Activated naive CD4-positive, alpha-beta T cell treated with anti-CD3 and anti-CD28 coated beads for 36 hours (primary cell): ENCODE data around the gene FIG4. TPM values are rescaled to one million over a fixed set of nuclear protein-coding genes. Genes with fewer than 3 reads are reported as not detected.

Source experiments
- CTCF ChIA-PET: fragments of 350-600 bp; sonication (Branson Sonifier 250); formaldehyde crosslinking; loops from one replicate; lab custom pipeline; 2021; ENCODE audit warnings: antibody characterized with exemption; lab: Charles Lee
- DNase-seq: peaks from one replicate; pipeline ENCODE4 v3.0.0-alpha.2; 2020
- H3K27ac Mint-ChIP-seq: one replicate; pipeline ENCODE4 v1.8.0; 2021; ENCODE audit warnings: mild to moderate bottlenecking, mixed read lengths
- H3K27me3 Mint-ChIP-seq: one replicate; pipeline ENCODE4 v1.8.0; 2021; ENCODE audit warnings: low read depth, mixed read lengths
- H3K36me3 Mint-ChIP-seq: one replicate; pipeline ENCODE4 v1.8.0; 2021; ENCODE audit warnings: low read depth, mixed read lengths
- H3K4me1 Mint-ChIP-seq: one replicate; pipeline ENCODE4 v1.8.0; 2021; ENCODE audit warnings: low read depth, mixed read lengths
- H3K4me3 Mint-ChIP-seq: one replicate; pipeline ENCODE4 v1.8.0; 2021; ENCODE audit warnings: mild to moderate bottlenecking, moderate library complexity, mixed read lengths
- H3K9me3 Mint-ChIP-seq: one replicate; pipeline ENCODE4 v1.8.0; 2021; ENCODE audit warnings: mixed read lengths
- intact Hi-C: fragments of 100-400 bp; cut with micrococcal nuclease; formaldehyde crosslinking; loops from one replicate; pipeline ENCODE4 v1.15.1; 2023
- total RNA-seq, 2 experiments: library from RNA; stranded (reverse); gene quantifications; one replicate each; pipeline ENCODE4 v1.2.3, GENCODE V29; 2021

Gene FIG4
- 10 to 100 TPM; 14.0 to 16.4 TPM for total RNA-seq

DNA sequence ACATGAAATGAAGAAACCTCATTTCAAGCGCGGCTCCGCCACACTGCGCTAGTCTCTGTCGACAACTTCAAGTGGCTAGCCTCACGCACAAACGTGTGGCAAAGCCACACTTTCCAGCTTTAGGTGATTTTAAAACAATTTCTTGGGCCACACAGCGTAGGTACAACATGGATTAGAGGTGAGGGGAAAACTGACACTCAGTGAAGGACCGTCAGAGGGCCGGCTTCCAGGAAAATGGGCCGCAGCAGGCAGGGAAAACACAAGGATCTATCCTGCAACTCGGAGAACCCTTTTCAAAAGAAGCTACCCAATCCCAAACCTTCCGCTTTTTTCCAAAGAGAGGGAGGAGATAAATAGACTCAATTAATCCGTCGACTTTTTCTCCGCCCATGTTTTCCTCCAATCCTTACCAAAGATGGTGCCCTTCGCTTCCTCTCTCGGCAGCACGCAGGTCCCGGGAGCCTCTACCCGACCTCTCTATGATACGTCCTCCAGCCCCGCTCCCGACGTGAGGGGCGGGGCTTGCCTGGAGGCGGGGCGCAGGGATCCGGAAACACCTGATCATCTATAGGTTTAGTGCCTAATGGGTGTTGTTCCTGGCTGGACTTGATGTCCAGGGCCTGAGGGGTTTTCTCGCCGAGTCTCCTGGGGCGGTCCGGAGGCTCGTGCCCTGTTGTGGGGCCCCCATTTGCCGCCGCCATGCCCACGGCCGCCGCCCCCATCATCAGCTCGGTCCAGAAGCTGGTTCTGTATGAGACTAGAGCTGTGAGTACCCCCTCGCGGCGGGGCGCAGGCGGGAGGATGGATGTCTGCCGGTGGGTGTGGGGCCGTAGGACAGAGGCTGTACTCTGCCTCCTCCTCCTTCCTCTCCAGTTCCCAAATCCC is at the start of gene FIG4, which contains the start of gene AK9:
TSS of gene FIG4 (plus strand) at position 560 of the 885 bp plus-strand sequence. CDS start at position 700, 140 bp downstream.
TSS of gene AK9 (minus strand) at position 466 of the 885 bp plus-strand sequence. CDS start 15,457 bp downstream, outside the sequence.
- no peaks in the 10 kb centered on the region for H3K9me3 Mint-ChIP-seq
- H3K36me3 Mint-ChIP-seq, result peaks cover 4% of the 10 kb centered on the region
- CTCF ChIA-PET, result interaction anchor here (0.6 to 2.7 kb wide), 7 partner anchors 10 to 349 kb away, joined by 4 to 8 read pairs (median 6); no protein-coding TSS in a partner anchor
- intact Hi-C loops, result loop anchor here (1.0 to 10.0 kb wide), 14 partner anchors 31 to 1254 kb away; partner anchors contain the start of genes CD164, CDC40, CEP57L1 and MICAL1
- peak; percentile 94 for DNase-seq
- peaks cover 26% of the 10 kb centered on the region for H3K4me1 Mint-ChIP-seq
- peak within 1 kb of the TSS; percentile 81 for H3K27ac Mint-ChIP-seq
- H3K27me3 Mint-ChIP-seq, result no peaks in the 10 kb centered on the region
- peak within 1 kb of the TSS; percentile 83 for H3K4me3 Mint-ChIP-seq

DNA sequence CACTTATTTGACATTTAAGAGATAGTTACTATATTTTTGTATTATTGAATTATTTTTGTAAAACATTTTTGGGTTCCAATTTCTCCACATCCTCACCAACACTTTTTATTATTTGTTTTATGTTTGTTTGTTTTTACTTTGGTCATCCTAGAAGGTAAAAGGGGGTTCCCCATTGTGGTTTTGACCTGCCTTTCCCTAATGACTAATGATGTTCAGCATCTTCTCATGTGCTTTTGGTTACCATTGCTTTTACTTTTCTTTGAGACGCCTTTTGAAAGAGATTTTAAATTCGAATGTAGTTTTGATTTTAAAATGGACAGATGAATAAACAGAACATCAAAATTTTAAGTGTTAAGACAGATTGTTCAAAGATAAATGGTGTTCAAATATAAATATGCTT is 47.0 kb upstream of the FIG4 start:
- H3K27ac Mint-ChIP-seq, result no peak overlapping the region
- H3K27me3 Mint-ChIP-seq, result no peaks in the 10 kb centered on the region
- intact Hi-C loops, result no loop called here
- no peak overlapping the region for H3K4me3 Mint-ChIP-seq
- peaks cover 5% of the 10 kb centered on the region for H3K9me3 Mint-ChIP-seq
- H3K4me1 Mint-ChIP-seq, result peaks cover 2% of the 10 kb centered on the region
- CTCF ChIA-PET, result interaction anchor here (0.6 kb wide), 1 partner anchor 42 kb away, joined by 3 read pairs; no protein-coding TSS in a partner anchor
- no peak for DNase-seq
- peaks cover 22% of the 10 kb centered on the region for H3K36me3 Mint-ChIP-seq

GRCh38 chr6:109653264-109653663 is 37.8 kb upstream of the FIG4 start:
- intact Hi-C loops, result no loop called here
- no peak for DNase-seq
- H3K27me3 Mint-ChIP-seq, result no peaks in the 10 kb centered on the region
- no peaks in the 10 kb centered on the region for H3K4me1 Mint-ChIP-seq
- peaks cover 7% of the 10 kb centered on the region for H3K36me3 Mint-ChIP-seq
- CTCF ChIA-PET, result no interaction called here
- no peaks in the 10 kb centered on the region for H3K9me3 Mint-ChIP-seq
- no peak overlapping the region for H3K27ac Mint-ChIP-seq
- H3K4me3 Mint-ChIP-seq, result no peak overlapping the region

DNA sequence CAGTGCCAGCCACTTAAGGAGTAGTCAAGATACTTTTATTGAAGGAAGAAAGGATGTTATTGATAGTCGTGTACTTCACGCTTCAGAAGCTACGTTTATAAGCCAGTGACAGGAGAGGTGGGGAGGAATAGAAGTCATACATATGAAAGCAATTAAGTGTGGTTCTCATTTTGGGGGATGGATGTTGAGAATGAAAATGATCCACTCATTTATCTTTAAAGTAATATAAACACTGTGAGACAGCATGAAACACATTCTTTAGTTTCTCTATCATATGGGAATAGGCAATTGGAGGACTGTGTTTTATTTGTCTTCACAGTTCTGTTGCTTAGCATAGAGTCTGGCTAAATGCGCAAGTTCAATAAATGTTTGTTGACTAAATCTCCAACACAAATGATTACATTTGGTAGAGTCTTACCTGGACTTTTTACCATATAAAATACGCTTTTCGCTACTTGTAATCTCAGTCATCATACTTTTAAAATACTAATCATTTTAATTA is 35.3 kb upstream of the FIG4 start:
- no peak for DNase-seq
- peaks cover 6% of the 10 kb centered on the region for H3K36me3 Mint-ChIP-seq
- H3K4me1 Mint-ChIP-seq, result peaks cover 8% of the 10 kb centered on the region
- no peaks in the 10 kb centered on the region for H3K9me3 Mint-ChIP-seq
- H3K27me3 Mint-ChIP-seq, result no peaks in the 10 kb centered on the region
- CTCF ChIA-PET, result interaction anchor here (1.4 kb wide), 1 partner anchor 20 kb away, joined by 4 read pairs; no protein-coding TSS in a partner anchor
- intact Hi-C loops, result no loop called here
- H3K27ac Mint-ChIP-seq, result no peak overlapping the region
- H3K4me3 Mint-ChIP-seq, result no peak overlapping the region

DNA sequence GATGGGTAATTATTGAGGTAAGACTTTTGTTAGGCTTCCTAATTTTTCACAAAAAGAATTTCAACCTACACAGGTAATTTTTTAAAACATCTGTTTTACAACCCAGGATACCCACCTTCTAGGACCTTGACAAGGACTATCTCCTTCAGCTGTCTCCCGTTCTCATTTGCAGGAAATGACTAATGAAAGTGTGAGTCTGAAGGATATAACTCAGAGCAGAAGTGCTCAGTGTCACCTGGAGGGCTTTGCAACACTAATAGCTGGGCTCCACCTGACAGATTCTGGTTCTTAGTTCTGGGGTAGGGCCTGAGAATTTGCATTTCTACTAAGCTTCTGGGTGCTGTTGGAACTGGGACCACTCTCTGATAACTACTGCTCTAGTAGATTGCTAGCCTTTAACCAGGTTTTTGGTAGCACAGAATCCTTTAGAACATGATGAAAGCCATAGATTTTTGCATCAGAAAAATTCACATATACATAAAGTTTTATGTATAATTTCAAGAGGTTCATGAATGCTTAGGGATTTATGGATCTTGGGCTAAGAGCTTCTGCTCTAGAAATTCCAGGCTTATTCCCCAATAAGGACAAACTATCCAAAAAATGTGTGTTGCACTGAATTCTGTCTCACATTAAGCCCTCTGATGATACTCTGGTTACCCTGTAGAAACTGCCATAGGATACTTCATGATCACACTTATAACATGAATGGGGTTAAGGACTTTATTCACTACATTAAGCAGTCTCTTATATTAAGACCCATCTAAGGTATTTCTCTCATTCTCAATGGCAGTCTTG is 30.4 kb upstream of the FIG4 start:
- CTCF ChIA-PET, result no interaction called here
- H3K27me3 Mint-ChIP-seq, result no peaks in the 10 kb centered on the region
- intact Hi-C loops, result loop anchor here (1.0 kb wide), 1 partner anchor 31 kb away; the partner anchor contains the start of genes AK9 and FIG4
- H3K36me3 Mint-ChIP-seq, result peaks cover 4% of the 10 kb centered on the region
- peaks cover 14% of the 10 kb centered on the region for H3K4me1 Mint-ChIP-seq
- H3K4me3 Mint-ChIP-seq, result no peak overlapping the region
- DNase-seq, result peak; percentile 56
- H3K27ac Mint-ChIP-seq, result no peak overlapping the region
- no peaks in the 10 kb centered on the region for H3K9me3 Mint-ChIP-seq

GRCh38 chr6:109662192-109662591 is 28.9 kb upstream of the FIG4 start:
- H3K4me1 Mint-ChIP-seq, result peaks cover 14% of the 10 kb centered on the region
- no peak for DNase-seq
- H3K36me3 Mint-ChIP-seq, result peaks cover 4% of the 10 kb centered on the region
- H3K27me3 Mint-ChIP-seq, result no peaks in the 10 kb centered on the region
- H3K4me3 Mint-ChIP-seq, result no peak overlapping the region
- H3K9me3 Mint-ChIP-seq, result no peaks in the 10 kb centered on the region
- CTCF ChIA-PET, result no interaction called here
- H3K27ac Mint-ChIP-seq, result no peak overlapping the region
- intact Hi-C loops, result no loop called here

- Mint-ChIP-seq H3K4me1 (no peaks in the 10 kb centered on the region), H3K4me3 (no peak overlapping the region), H3K36me3 (peaks cover 15% of the 10 kb centered on the region), H3K27me3 (no peaks in the 10 kb centered on the region), H3K27ac (no peak overlapping the region), H3K9me3 (no peaks in the 10 kb centered on the region)
- intact Hi-C loops, result no loop called here
- CTCF ChIA-PET, result no interaction called here
- DNase-seq, result no peak
Observed at GRCh38 chr6:109669811-109670210, 21.3 kb upstream of the FIG4 start.

DNA sequence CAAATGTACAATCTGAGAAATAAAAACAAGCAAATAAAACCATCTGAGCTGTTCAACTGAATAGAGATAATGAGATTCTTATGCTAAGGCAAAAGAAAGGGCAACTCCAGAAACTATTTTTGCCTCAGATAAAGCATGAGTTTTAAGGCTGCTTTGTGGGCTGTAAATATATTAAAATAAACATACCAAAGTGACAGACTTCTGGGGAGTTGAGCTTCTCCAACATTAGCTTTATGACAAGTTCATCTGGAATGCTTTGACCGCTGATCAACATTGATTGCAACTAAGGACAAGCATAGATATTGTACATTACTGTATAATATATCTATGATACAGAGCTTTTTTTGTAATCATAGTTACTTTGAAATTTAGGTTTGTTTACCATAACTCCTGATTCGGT is 19.4 kb upstream of the FIG4 start:
- Mint-ChIP-seq H3K4me3 (no peak overlapping the region), H3K9me3 (no peaks in the 10 kb centered on the region), H3K27me3 (no peaks in the 10 kb centered on the region), H3K36me3 (peaks cover 15% of the 10 kb centered on the region), H3K4me1 (no peaks in the 10 kb centered on the region), H3K27ac (no peak overlapping the region)
- no peak for DNase-seq
- CTCF ChIA-PET, result no interaction called here
- intact Hi-C loops, result no loop called here

DNA sequence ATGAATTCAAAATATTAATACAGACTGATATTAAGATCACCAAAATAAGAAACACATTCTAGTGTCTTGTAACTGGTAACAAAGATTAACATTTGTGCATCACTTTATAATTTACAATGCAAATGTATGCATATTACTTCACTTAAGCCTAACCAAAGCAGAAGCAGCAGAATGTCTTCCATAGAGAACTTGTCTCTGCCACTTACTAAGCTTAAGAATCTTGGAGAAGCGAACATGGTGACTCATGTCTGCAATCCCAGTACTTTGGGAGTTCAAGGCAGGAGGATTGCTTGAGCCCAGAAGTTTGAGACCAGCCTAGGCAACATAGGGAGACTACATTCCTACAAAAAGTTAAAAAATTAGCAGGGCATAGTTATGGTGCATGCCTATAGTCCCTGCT is 18.9 kb upstream of the FIG4 start:
- CTCF ChIA-PET, result no interaction called here
- peaks cover 15% of the 10 kb centered on the region for H3K36me3 Mint-ChIP-seq
- H3K4me1 Mint-ChIP-seq, result no peaks in the 10 kb centered on the region
- H3K27ac Mint-ChIP-seq, result no peak overlapping the region
- H3K27me3 Mint-ChIP-seq, result no peaks in the 10 kb centered on the region
- DNase-seq, result no peak
- H3K9me3 Mint-ChIP-seq, result no peaks in the 10 kb centered on the region
- intact Hi-C loops, result no loop called here
- no peak overlapping the region for H3K4me3 Mint-ChIP-seq

DNA sequence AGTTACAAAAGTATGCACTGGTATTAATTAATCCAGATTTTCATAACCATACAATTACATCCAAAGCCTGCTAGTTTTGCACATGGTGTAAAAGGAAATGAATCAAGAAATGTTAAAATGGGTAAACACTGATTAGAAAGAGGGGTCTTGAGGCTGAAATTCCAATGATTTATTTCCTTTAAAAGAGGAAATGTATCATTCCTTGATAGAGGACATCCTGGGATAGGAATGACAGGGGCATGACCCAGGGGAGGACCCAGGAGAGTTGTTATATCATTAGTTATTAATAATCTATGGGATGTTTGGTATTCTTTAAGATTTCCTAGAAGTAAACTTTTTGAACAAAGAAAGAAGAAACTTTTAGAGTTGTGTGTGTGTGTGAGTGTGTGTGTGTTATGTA is 18.3 kb upstream of the FIG4 start:
- H3K36me3 Mint-ChIP-seq, result peaks cover 15% of the 10 kb centered on the region
- no peak overlapping the region for H3K27ac Mint-ChIP-seq
- DNase-seq, result no peak
- intact Hi-C loops, result no loop called here
- no peaks in the 10 kb centered on the region for H3K4me1 Mint-ChIP-seq
- no peaks in the 10 kb centered on the region for H3K9me3 Mint-ChIP-seq
- CTCF ChIA-PET, result no interaction called here
- H3K27me3 Mint-ChIP-seq, result no peaks in the 10 kb centered on the region
- H3K4me3 Mint-ChIP-seq, result no peak overlapping the region

DNA sequence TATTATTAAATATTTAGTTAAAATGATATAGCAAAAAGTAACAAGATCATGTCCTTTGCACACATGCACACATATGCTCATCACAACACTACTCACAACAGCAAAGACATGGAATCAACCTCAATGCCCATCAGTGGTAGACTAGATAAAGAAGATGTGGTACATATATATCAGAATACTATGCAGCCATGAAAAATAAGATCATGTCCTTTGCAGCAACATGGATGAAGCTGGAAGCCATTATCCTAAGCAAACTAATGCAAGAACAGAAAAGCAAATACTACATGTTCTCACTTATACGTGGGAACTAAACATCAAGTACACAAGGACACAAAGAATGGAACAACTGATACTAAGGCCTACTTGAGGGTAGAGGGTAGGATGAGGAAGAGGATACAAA is 14.4 kb upstream of the FIG4 start:
- Mint-ChIP-seq H3K9me3 (no peaks in the 10 kb centered on the region), H3K27me3 (no peaks in the 10 kb centered on the region), H3K4me1 (peaks cover 6% of the 10 kb centered on the region), H3K4me3 (no peak overlapping the region), H3K36me3 (peaks cover 3% of the 10 kb centered on the region), H3K27ac (no peak overlapping the region)
- no peak for DNase-seq
- CTCF ChIA-PET, result no interaction called here
- intact Hi-C loops, result no loop called here

DNA sequence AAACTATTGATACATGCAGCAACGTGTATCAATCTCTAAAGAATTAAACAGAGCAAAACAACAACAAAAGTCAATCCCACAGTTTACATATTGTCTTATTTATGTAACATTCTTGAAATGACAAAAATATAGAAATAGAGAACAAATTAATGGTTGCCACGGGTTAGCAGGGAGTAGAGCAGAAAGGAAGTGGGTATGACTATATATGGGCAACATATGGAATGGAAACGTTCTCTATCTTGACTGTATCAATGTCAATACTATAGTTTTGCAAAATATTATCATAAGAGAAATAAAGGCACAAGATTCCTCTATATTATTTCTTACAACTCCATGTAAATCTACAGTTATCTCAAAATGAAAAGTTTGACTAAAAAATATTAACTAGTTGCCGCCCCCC is 12.9 kb upstream of the FIG4 start:
- no peak for DNase-seq
- Mint-ChIP-seq H3K4me1 (peaks cover 6% of the 10 kb centered on the region), H3K4me3 (no peak overlapping the region), H3K27ac (no peak overlapping the region), H3K36me3 (peaks cover 2% of the 10 kb centered on the region), H3K27me3 (no peaks in the 10 kb centered on the region), H3K9me3 (no peaks in the 10 kb centered on the region)
- CTCF ChIA-PET, result interaction anchor here (1.5 kb wide), 1 partner anchor 361 kb away, joined by 4 read pairs; no protein-coding TSS in a partner anchor
- intact Hi-C loops, result no loop called here
